HUES64 (cell line): ENCODE data around the gene MYO18A.

Experiments used
- H3K27ac ChIP-seq: 2 replicates; pipeline ENCODE4 v1.7.0; 2013; ENCODE audit warnings: low read depth, low read length, inconsistent platforms
- H3K27me3 ChIP-seq: 2 replicates; pipeline ENCODE4 v1.6.1; 2013; ENCODE audit warnings: mild to moderate bottlenecking, low read length; ENCODE audit not compliant: insufficient read depth
- H3K36me3 ChIP-seq: 2 replicates; pipeline ENCODE4 v1.6.1; 2013; ENCODE audit warnings: mild to moderate bottlenecking, low read length; ENCODE audit not compliant: insufficient read depth
- H3K4me1 ChIP-seq: 2 replicates; pipeline ENCODE4 v1.6.1; 2013; ENCODE audit warnings: mild to moderate bottlenecking, low read length, moderate library complexity; ENCODE audit not compliant: insufficient read depth
- H3K4me3 ChIP-seq: 2 replicates; pipeline ENCODE4 v1.5.1; 2013; ENCODE audit warnings: mild to moderate bottlenecking, low read length, moderate library complexity
- H3K9ac ChIP-seq: 2 replicates; pipeline ENCODE4 v1.6.1; 2013; ENCODE audit warnings: mild to moderate bottlenecking, low read depth, low read length
- H3K9me3 ChIP-seq: 2 replicates; pipeline ENCODE4 v1.6.1; 2013; ENCODE audit warnings: low read depth, low read length; ENCODE audit not compliant: insufficient read depth
- WGBS: fragments of 150-250, 120-280 bp; methylation state at CpG from one replicate; pipeline ENCODE4 v1.1.7; 2013; ENCODE audit warnings: missing lambda C conversion rate; 5-methylcytosine and 5-hydroxymethylcytosine counted together

Gene MYO18A

DNA sequence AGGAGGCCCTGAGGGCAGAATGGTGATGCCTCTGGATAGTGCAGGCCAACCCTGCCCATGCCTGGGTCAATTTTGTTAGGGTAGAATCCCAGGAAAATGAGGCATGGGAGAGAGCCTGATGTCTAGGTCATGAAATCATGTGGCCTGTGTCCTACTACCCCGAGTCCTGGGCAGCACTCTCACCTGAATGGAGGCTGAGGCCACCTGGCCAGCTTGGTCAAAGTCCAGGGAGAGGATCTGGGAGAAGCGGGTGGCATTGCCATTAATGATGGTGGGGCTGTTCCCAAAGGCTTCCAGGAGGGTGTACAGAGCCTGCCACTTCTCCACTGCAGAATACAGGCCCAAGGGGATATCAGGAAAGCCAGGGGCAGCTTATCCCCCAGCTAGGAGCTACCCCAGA, 59.8 kb downstream of the MYO18A start:
- Histone ChIP-seq H3K27ac (no peak overlapping the region), H3K4me3 (no peak overlapping the region), H3K4me1 (peaks cover 3% of the 10 kb centered on the region; the same call in 1 of the 2 replicates), H3K9ac (no peak overlapping the region), H3K9me3 (no peaks in the 10 kb centered on the region), H3K36me3 (peaks cover 6% of the 10 kb centered on the region; the same call in 1 of the 2 replicates), H3K27me3 (no peaks in the 10 kb centered on the region)
- 89% methylated on average over 2 of the region's 2 CpGs for WGBS

DNA sequence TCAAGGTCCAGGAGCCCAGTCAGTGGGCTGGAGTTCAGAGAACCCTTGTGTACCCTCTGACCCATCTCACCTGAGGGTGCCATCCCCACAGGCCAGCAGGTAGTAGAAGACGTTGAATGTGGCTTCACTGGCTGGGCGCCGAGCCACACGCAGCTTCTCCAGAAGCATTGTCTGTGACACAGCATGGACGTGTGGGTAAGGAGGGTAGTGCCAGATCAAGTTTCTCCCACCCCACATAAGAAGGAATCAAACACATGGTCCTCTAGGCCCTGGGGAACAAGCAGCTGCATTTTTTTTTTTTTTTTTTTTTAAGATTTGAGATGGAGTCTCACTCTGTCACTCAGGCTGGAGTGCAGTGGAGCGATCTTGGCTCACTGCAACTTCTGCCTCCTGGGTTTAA, 60.9 kb downstream of the MYO18A start:
- H3K27ac ChIP-seq = no peak overlapping the region
- H3K27me3 ChIP-seq = no peaks in the 10 kb centered on the region
- no peaks in the 10 kb centered on the region for H3K9me3 ChIP-seq
- 99% methylated on average over 5 of the region's 6 CpGs for WGBS
- peaks cover 3% of the 10 kb centered on the region; the same call in 1 of the 2 replicates for H3K4me1 ChIP-seq
- H3K4me3 ChIP-seq = no peak overlapping the region
- H3K36me3 ChIP-seq = peaks cover 6% of the 10 kb centered on the region; the same call in 1 of the 2 replicates
- no peak overlapping the region for H3K9ac ChIP-seq

DNA sequence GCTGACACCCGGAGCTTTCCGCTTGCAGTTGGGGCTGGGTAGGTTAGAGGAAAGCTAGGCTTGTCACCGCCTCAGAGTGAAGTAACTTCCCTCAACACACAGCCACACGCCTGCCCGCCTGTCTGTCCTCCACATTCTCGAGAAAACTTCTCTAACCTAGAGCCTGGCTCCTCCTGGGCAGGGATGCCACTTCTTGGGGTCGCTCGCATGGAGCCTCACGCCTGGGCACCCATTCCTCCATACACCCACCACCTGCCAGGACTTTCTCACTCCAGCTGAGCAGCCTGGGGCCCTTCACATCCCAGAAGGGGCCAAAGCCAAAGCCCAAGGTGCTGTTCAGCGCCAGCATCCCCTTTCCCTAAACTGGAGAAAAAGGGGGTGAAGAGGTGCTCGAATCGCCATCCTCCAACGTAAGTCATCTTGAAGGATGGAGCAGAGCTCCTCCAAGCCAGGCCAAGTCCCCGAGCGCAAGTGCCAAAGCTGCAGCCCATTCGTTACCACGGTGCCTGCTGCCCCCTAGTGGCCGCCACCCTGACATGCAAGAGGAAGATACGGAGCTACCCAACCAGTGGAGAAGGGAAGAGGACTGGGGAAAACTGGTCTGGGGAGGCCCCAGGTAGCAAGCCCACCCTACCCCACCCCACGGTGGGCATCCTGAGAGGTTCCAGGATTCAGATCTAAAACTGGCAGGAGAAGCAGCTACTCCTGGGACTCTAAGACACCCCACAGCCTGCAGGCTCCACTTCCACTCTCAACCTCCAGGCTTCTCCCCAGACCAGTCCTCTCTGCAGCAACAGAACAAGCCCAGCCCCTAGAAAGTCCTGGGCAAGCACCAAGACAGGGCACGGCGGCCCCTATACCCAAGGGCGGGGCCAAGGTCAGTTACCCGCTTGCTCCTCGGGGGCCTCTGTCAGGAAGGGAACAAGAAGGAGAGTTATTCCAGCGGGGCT, 63.1 kb downstream of the MYO18A start:
- Histone ChIP-seq H3K4me1 (peaks cover 3% of the 10 kb centered on the region; the same call in 1 of the 2 replicates), H3K9ac (no peak overlapping the region), H3K9me3 (no peaks in the 10 kb centered on the region), H3K4me3 (no peak overlapping the region), H3K27me3 (no peaks in the 10 kb centered on the region), H3K27ac (no peak overlapping the region), H3K36me3 (peaks cover 6% of the 10 kb centered on the region; the same call in 1 of the 2 replicates)
- 30% methylated on average over 24 of the region's 26 CpGs for WGBS

DNA sequence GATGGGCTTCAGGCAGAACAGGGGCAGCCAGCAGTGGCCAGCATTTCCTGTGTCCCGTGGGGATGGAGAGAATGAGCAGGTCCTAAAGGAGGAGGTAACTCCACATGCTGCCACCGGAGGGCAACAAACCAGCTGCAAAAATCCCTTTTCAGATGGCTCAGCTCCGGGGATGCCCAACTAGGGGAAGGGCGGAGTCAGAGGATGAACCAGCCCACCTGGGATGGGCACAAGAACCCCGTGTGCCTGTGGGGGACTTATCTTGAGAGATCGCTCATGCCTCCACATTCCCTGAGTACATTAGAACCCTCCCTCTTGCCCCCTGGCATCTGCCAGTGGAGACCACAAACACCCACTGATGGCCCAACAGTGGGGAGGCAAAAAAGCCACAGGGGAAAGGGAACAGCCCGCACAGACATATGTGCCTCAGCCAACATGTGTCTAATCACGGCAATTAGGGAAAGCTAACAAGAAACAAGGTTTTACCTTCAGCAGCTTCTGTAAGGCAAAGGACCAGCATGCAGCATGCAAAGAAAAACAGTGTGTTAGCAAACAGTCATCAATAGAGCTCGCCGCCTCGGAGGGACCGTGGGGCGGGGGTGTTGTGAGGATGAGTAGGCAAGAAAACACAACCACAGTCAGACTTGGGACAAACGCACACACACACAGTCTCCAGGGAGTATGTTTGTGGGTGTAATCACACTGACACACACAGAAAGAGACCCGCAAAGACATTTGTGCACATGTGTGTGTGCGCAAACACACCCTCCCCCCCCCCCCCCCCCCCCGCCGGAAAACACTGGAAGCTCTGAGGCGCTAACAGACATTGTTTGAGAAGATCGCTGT, 64.0 kb downstream of the MYO18A start:
- no peak overlapping the region for H3K27ac ChIP-seq
- peaks cover 3% of the 10 kb centered on the region; the same call in 1 of the 2 replicates for H3K4me1 ChIP-seq
- H3K9ac ChIP-seq = no peak overlapping the region
- H3K27me3 ChIP-seq = no peaks in the 10 kb centered on the region
- H3K9me3 ChIP-seq = no peaks in the 10 kb centered on the region
- H3K4me3 ChIP-seq = no peak overlapping the region
- peaks cover 9% of the 10 kb centered on the region; the same call in 1 of the 2 replicates for H3K36me3 ChIP-seq
- WGBS = 44% methylated on average over 11 of the region's 20 CpGs

DNA sequence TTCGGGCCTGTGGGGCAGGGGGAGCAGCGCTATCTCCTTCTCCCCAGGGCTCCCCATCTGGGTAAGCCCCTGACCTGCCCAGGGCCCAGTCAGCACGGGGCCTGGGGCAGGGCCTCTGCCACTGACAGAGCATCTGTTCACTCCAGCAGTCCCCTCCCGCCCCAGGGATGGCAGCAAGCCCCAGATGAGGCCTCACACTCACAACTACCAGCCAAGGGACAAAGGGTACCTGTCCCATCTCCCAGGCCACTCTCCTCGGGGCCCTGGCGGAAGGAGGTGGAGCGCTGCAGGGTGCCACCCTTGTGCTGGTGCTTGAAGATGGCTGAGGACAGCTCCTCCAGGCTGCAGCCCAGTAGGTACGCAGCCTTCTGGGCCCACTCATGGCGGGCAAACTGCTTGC, 64.8 kb downstream of the MYO18A start:
- no peak overlapping the region for H3K4me3 ChIP-seq
- H3K9ac ChIP-seq = no peak overlapping the region
- H3K27ac ChIP-seq = no peak overlapping the region
- H3K36me3 ChIP-seq = peaks cover 14% of the 10 kb centered on the region; the same call in 1 of the 2 replicates
- H3K4me1 ChIP-seq = peaks cover 3% of the 10 kb centered on the region; the same call in 1 of the 2 replicates
- H3K27me3 ChIP-seq = no peaks in the 10 kb centered on the region
- WGBS = 91% methylated on average over 9 of the region's 9 CpGs
- H3K9me3 ChIP-seq = no peaks in the 10 kb centered on the region

DNA sequence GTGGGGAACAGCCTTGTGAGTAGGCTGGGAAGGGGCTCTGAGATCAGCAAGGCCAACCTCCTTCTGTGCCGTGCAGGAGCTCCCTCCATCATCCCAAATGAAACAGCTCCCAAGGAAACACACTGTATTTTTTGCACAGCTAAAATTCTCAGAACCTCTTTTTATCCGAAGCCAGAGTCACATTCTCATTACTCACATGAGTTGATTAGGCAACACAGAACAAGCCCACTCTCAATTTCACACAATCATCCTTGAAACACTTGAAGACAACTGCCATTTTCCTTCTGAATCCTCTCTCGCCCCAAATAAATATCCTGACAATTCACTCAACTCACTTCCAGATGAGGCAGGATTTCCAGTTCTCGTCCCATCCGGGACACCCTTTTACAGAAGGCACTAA, 66.1 kb downstream of the MYO18A start:
- Histone ChIP-seq H3K36me3 (peaks cover 19% of the 10 kb centered on the region), H3K9ac (no peak overlapping the region), H3K27me3 (no peaks in the 10 kb centered on the region), H3K27ac (no peak overlapping the region), H3K9me3 (no peaks in the 10 kb centered on the region), H3K4me1 (peaks cover 11% of the 10 kb centered on the region), H3K4me3 (no peak overlapping the region)
- WGBS = 94% methylated on average over 5 of the region's 5 CpGs

DNA sequence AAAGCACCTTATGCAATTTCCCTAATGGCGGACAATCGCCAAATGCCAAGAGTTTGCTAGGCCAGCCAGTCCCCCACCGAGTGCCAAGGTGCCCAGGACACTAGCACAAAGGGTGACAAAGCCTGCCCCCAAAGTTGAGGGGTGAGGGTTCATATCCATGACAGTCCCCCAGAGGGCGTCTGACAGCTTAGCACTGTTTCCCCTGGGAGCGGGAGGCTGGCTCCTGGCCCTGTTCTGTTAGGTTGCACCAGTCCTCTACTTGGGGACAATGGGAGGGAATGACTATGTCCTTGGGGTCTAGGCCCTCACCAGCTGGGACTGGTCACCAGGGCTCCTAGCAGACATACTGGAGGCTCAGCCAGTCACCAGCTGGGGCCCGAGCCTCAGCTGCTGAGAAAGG, 66.9 kb downstream of the MYO18A start:
- no peak overlapping the region for H3K4me3 ChIP-seq
- peaks cover 11% of the 10 kb centered on the region for H3K4me1 ChIP-seq
- peaks cover 16% of the 10 kb centered on the region for H3K36me3 ChIP-seq
- no peaks in the 10 kb centered on the region for H3K9me3 ChIP-seq
- H3K27ac ChIP-seq = no peak overlapping the region
- H3K27me3 ChIP-seq = no peaks in the 10 kb centered on the region
- no peak overlapping the region for H3K9ac ChIP-seq
- WGBS = 83% methylated on average over 6 of the region's 6 CpGs

DNA sequence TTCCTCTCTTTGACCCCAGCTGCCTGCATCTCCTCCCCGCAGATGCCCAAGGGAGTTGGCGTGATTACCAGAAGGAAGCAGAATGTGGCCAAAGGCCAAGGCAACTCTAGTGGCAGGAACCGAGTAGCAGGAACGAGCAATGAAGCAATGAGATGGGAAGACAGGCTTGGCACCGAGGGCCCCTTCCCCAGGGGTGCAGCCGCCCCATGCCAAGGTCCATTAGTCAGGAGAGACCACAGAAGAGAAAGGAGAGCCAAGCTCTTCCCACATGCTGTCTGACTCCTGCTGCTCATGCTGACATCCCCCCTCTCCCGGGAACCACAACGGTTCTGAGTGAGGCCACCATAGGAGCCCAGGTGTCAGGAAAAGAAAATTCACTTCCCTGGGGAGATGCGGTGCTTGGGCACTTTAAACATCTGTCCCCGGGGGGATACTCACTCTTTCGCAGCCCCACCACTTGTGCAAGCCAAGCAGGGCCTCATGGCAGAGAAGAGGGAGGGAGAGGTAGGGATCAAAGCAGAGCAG, 67.4 kb downstream of the MYO18A start:
- WGBS = 88% methylated on average over 11 of the region's 11 CpGs
- peaks cover 16% of the 10 kb centered on the region for H3K36me3 ChIP-seq
- peaks cover 11% of the 10 kb centered on the region for H3K4me1 ChIP-seq
- no peak overlapping the region for H3K27ac ChIP-seq
- no peaks in the 10 kb centered on the region for H3K27me3 ChIP-seq
- no peaks in the 10 kb centered on the region for H3K9me3 ChIP-seq
- no peak overlapping the region for H3K9ac ChIP-seq
- H3K4me3 ChIP-seq = no peak overlapping the region

DNA sequence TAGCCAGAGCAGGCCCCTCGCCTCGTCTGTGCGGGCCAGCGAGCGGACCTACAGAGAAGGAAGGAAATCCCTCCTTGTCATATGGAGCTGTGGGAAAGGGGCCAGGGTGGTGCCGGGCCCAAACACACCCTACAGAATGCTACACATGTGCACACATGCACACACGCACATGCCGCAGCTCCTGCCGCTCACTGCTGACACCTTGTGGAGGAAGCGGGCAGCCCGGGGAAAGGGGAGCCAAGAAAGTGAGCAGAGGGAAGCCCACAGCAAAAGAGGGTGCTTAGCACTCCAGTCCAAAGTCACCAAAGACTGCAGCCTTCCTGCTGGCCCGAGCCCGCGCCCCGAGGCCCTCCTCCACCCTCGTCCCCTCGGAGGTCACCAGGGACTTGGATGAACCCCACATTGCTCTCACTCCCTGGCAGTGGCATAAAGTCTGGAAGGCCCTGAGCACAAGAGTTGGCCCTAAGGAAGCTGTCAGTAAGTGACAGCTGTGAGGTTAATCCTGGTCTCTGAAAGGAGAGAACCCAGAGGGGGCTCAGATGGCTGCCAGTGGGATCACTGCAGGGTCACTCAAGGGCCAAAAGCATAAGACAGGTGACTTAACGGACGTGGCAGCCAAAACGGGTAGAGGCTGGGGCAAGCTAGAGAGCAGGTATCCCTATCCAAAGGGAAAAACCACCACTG, 68.2 kb downstream of the MYO18A start:
- no peak overlapping the region for H3K9ac ChIP-seq
- peaks cover 16% of the 10 kb centered on the region for H3K36me3 ChIP-seq
- 49% methylated on average over 19 of the region's 20 CpGs for WGBS
- no peaks in the 10 kb centered on the region for H3K9me3 ChIP-seq
- H3K27ac ChIP-seq = no peak overlapping the region
- peaks cover 11% of the 10 kb centered on the region for H3K4me1 ChIP-seq
- H3K4me3 ChIP-seq = no peak overlapping the region
- H3K27me3 ChIP-seq = no peaks in the 10 kb centered on the region

DNA sequence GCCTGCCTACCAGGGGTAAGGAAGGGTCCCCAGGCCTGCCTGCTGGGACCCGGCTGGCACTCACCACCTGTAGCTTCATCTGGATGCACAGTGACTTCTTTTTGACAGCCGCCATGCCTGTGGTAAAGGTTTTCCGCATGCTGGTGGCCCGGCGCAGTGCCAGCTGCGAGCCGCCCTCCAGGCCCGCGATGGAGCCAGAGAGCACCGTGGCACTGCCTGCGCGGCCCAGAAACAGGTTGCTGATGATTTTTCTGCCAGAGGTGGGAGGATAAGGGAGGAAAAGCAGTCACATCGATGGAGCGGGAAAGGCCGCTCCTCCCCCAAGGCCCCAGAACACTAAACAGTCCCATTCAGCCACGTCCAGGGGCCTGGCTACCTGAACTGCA, 69.8 kb downstream of the MYO18A start:
- no peak overlapping the region for H3K4me3 ChIP-seq
- no peaks in the 10 kb centered on the region for H3K27me3 ChIP-seq
- peaks cover 8% of the 10 kb centered on the region; the same call in 1 of the 2 replicates for H3K4me1 ChIP-seq
- 93% methylated on average over 16 of the region's 16 CpGs for WGBS
- H3K27ac ChIP-seq = no peak overlapping the region
- peaks cover 16% of the 10 kb centered on the region for H3K36me3 ChIP-seq
- H3K9me3 ChIP-seq = no peaks in the 10 kb centered on the region
- no peak overlapping the region for H3K9ac ChIP-seq
